SK-N-SH (cell line): ENCODE measurements around the gene APOBEC3H. TPM values are rescaled to one million over a fixed set of nuclear protein-coding genes. Genes with fewer than 3 reads are reported as not detected.
"Not testable (repeated sequence)": the region's sequence is repeated elsewhere in the genome, so short reads cannot be mapped to it uniquely, and the experiment has no call there.

Experiments
- CTCF ChIA-PET: fragments of 300-600, 350-600 bp; formaldehyde crosslinking; extraction: SDS; loops from one replicate; lab custom pipeline; 2021; lab: Yijun Ruan, JAX
- POLR2A ChIA-PET: fragments of 350-600 bp; sonication (Branson Sonifier 250); formaldehyde crosslinking; extraction: SDS; loops from one replicate; lab custom pipeline; 2020; ENCODE audit warnings: antibody characterized with exemption, inconsistent platforms; lab: Yijun Ruan, JAX
- DNase-seq: peaks from one replicate; pipeline ENCODE4 v3.0.0; 2012
- H2AFZ ChIP-seq: fragments of 200-600 bp; sonication (generic); 2 replicates; pipeline ENCODE4 v1.8.1; 2016; ENCODE audit warnings: antibody characterized with exemption, mild to moderate bottlenecking, low read depth
- H3F3A ChIP-seq: fragments of 200-600 bp; sonication (generic); replicated peaks from 2 replicates; pipeline ENCODE3; 2016; ENCODE audit warnings: antibody characterized with exemption, mild to moderate bottlenecking; ENCODE audit not compliant: insufficient read depth
- H3K27ac ChIP-seq, 2 experiments: fragments of 200-500 bp in 1 of 2; fragments of 200-600 bp in 1 of 2; sonication (Bioruptor generic) in 1 of 2; sonication (generic), shearing (Covaris generic) in 1 of 2; 2 replicates each; pipeline versions ENCODE4 v1.5.1 to v1.6.1; 2014 to 2016; ENCODE audit warnings: low read depth in 2 of 2, inconsistent platforms in 1 of 2, low read length in 1 of 2, mild to moderate bottlenecking in 1 of 2, mixed read lengths in 1 of 2
- H3K27me3 ChIP-seq: fragments of 200-600 bp; sonication (generic), shearing (Covaris generic); 2 replicates; pipeline ENCODE4 v1.6.1; 2016; ENCODE audit warnings: mixed run types; ENCODE audit not compliant: insufficient read depth
- H3K36me3 ChIP-seq, 2 experiments: fragments of 200-500 bp in 1 of 2; fragments of 200-600 bp in 1 of 2; sonication (Bioruptor generic) in 1 of 2; sonication (generic) in 1 of 2; replicated peaks in 1 of 2; 2 replicates each; pipeline versions ENCODE3 to v1.5.1; 2014 to 2016; ENCODE audit warnings: low read length in 1 of 2, mild to moderate bottlenecking in 1 of 2; ENCODE audit not compliant: insufficient read depth in 2 of 2, control insufficient read depth in 1 of 2
- H3K4me1 ChIP-seq, 2 experiments: fragments of 200-500 bp in 1 of 2; fragments of 200-600 bp in 1 of 2; sonication (Bioruptor generic) in 1 of 2; sonication (generic), shearing (Covaris generic) in 1 of 2; 2 replicates each; pipeline versions ENCODE4 v1.5.1 to v1.6.1; 2014 to 2016; ENCODE audit warnings: low read depth in 1 of 2, low read length in 1 of 2, mixed run types in 1 of 2; ENCODE audit not compliant: insufficient read depth in 2 of 2, control insufficient read depth in 1 of 2
- H3K4me2 ChIP-seq: fragments of 200-600 bp; sonication (generic), shearing (Covaris generic); 2 replicates; pipeline ENCODE4 v1.6.1; 2017; ENCODE audit warnings: mixed run types
- H3K4me3 ChIP-seq, 2 experiments: fragments of 200-500 bp in 1 of 2; fragments of 200-600 bp in 1 of 2; sonication (Bioruptor generic) in 1 of 2; sonication (generic), shearing (Covaris generic) in 1 of 2; 2 replicates each; pipeline versions ENCODE4 v1.5.1 to v1.8.1; 2014 to 2016; ENCODE audit warnings: low read depth in 2 of 2, inconsistent platforms in 1 of 2, low read length in 1 of 2, mild to moderate bottlenecking in 1 of 2, mixed read lengths in 1 of 2, moderate library complexity in 1 of 2
- H3K79me2 ChIP-seq: fragments of 200-600 bp; sonication (generic); 2 replicates; pipeline ENCODE4 v1.8.1; 2017; ENCODE audit warnings: mild to moderate bottlenecking; ENCODE audit not compliant: insufficient read depth
- H3K9ac ChIP-seq: fragments of 200-600 bp; sonication (generic); 2 replicates; pipeline ENCODE4 v1.6.1; 2017; ENCODE audit warnings: mixed run types
- H3K9me2 ChIP-seq: fragments of 200-600 bp; sonication (generic); 2 replicates; pipeline ENCODE4 v1.6.1; 2017; ENCODE audit warnings: mixed run types
- H3K9me3 ChIP-seq: fragments of 200-600 bp; sonication (generic); 2 replicates; pipeline ENCODE4 v1.6.1; 2017; ENCODE audit warnings: mixed run types, mild to moderate bottlenecking, moderate library complexity
- H4K20me1 ChIP-seq: fragments of 200-600 bp; sonication (generic); 2 replicates; pipeline ENCODE4 v1.6.1; 2017; ENCODE audit warnings: mild to moderate bottlenecking, mixed run types; ENCODE audit not compliant: insufficient read depth
- CHD2 ChIP-seq: fragments of 150-350 bp; IDR thresholded peaks from 2 replicates; pipeline ENCODE4 v1.6.1; 2018; ENCODE audit warnings: low read length; ENCODE audit not compliant: partially characterized antibody
- ELF1 ChIP-seq: IDR thresholded peaks from 2 replicates; pipeline ENCODE4 v1.4.0; 2012
- EZH2phosphoT487 ChIP-seq: fragments of 200-600 bp; sonication (generic); IDR thresholded peaks from 2 replicates; pipeline ENCODE4 v1.6.1; 2017; ENCODE audit warnings: low read depth, mixed run types, mild to moderate bottlenecking, antibody characterized with exemption, moderate library complexity, borderline replicate concordance
- FOSL2 ChIP-seq: IDR thresholded peaks from 2 replicates; pipeline ENCODE4 v1.4.0; 2012; ENCODE audit warnings: low read depth, mild to moderate bottlenecking, moderate library complexity, borderline replicate concordance
- FOXM1 ChIP-seq: IDR thresholded peaks from 2 replicates; pipeline ENCODE4 v1.4.0; 2012; ENCODE audit warnings: low read depth, mild to moderate bottlenecking
- MEF2A ChIP-seq: IDR thresholded peaks from 2 replicates; pipeline ENCODE4 v1.4.0; 2012; ENCODE audit warnings: low read depth, borderline replicate concordance
- MXI1 ChIP-seq: IDR thresholded peaks from 2 replicates; pipeline ENCODE4 v1.6.1; 2012; ENCODE audit warnings: mild to moderate bottlenecking, low read depth, low read length, improper control_type of control experiment
- POLR2AphosphoS5 ChIP-seq: IDR thresholded peaks from 2 replicates; pipeline ENCODE4 v1.6.1; 2012; ENCODE audit warnings: low read depth, low read length
- RFX5 ChIP-seq: IDR thresholded peaks from 2 replicates; pipeline ENCODE4 v1.6.1; 2012; ENCODE audit warnings: mild to moderate bottlenecking, improper control_type of control experiment, low read length
- RXRA ChIP-seq: IDR thresholded peaks from 2 replicates; pipeline ENCODE4 v1.4.0; 2012; ENCODE audit warnings: low read depth, mild to moderate bottlenecking, borderline replicate concordance
- SMC3 ChIP-seq: IDR thresholded peaks from 2 replicates; pipeline ENCODE4 v1.6.1; 2012; ENCODE audit warnings: low read depth, low read length, improper control_type of control experiment
- TCF12 ChIP-seq: IDR thresholded peaks from 2 replicates; pipeline ENCODE4 v1.4.0; 2012
- TEAD4 ChIP-seq: IDR thresholded peaks from 2 replicates; pipeline ENCODE4 v1.4.0; 2012; ENCODE audit warnings: mild to moderate bottlenecking, borderline replicate concordance; ENCODE audit not compliant: insufficient read depth
- YY1 ChIP-seq: IDR thresholded peaks from 2 replicates; pipeline ENCODE4 v1.4.0; 2012; ENCODE audit warnings: low read depth, mild to moderate bottlenecking
- WGBS: methylation state at CpG from one replicate; pipeline ENCODE4 v1.1.6; 2017; ENCODE audit warnings: low lambda C conversion rate; 5-methylcytosine and 5-hydroxymethylcytosine counted together
- polyA plus RNA-seq, 3 experiments: library from polyadenylated mRNA; depleted of rRNA; stranded (reverse); fragments of >200 nt; gene quantifications; 2 replicates each; pipeline ENCODE4 v1.2.3, GENCODE V29; 2012
- TF ChIP-seq, protein P1 (sequence below): fragments of 150-350 bp; IDR thresholded peaks from 2 replicates; pipeline ENCODE4 v1.6.1; 2017; ENCODE audit warnings: antibody characterized with exemption, low read length, low read depth, borderline replicate concordance
- TF ChIP-seq, protein P2 (sequence below): IDR thresholded peaks from 2 replicates; pipeline ENCODE4 v1.4.0; 2012; ENCODE audit warnings: low read depth, borderline replicate concordance
- TF ChIP-seq, protein P3 (sequence below): IDR thresholded peaks from 2 replicates; pipeline ENCODE4; 2012
- TF ChIP-seq, protein P4 (sequence below): IDR thresholded peaks from 2 replicates; pipeline ENCODE4 v1.4.0; 2012; ENCODE audit warnings: low read depth
- TF ChIP-seq, protein P5 (sequence below): fragments of 200-600 bp; sonication (generic); IDR thresholded peaks from 2 replicates; pipeline ENCODE4 v1.6.1; 2017; ENCODE audit warnings: antibody characterized with exemption, mild to moderate bottlenecking, moderate library complexity

APOBEC3H gene
- polyA plus RNA-seq, 1 of the 3 experiments (the other 2 are of a cell fraction): 0.18 TPM

DNA sequence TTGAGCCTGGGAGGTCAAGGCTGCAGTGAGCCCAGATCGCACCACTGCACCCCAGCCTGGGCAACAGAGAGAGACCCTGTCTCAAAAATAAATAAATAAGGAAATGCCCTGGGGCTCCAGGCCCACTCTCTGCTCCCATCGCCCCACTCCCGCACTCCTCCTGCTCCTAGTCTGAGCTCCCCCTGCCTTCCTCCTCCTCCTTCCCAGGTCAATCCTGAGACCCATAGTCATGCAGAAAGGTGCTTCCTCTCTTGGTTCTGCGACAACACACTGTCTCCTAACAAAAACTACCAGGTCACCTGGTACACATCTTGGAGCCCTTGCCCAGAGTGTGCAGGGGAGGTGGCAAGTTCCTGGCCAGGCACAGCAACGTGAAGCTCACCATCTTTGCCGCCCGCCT, 26.9 kb upstream of the APOBEC3H start:
- no peaks in the 10 kb centered on the region for H3K36me3 ChIP-seq
- no peak overlapping the region for H3K9ac ChIP-seq
- no peaks in the 10 kb centered on the region for H3K4me1 ChIP-seq
- TF ChIP-seq YY1 (no peak), ELF1 (no peak), MEF2A (no peak), MXI1 (no peak), EZH2phosphoT487 (no peak)
- TF ChIP-seq, protein P1, sequence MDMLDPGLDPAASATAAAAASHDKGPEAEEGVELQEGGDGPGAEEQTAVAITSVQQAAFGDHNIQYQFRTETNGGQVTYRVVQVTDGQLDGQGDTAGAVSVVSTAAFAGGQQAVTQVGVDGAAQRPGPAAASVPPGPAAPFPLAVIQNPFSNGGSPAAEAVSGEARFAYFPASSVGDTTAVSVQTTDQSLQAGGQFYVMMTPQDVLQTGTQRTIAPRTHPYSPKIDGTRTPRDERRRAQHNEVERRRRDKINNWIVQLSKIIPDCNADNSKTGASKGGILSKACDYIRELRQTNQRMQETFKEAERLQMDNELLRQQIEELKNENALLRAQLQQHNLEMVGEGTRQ: no peak
- TF ChIP-seq, protein P2, sequence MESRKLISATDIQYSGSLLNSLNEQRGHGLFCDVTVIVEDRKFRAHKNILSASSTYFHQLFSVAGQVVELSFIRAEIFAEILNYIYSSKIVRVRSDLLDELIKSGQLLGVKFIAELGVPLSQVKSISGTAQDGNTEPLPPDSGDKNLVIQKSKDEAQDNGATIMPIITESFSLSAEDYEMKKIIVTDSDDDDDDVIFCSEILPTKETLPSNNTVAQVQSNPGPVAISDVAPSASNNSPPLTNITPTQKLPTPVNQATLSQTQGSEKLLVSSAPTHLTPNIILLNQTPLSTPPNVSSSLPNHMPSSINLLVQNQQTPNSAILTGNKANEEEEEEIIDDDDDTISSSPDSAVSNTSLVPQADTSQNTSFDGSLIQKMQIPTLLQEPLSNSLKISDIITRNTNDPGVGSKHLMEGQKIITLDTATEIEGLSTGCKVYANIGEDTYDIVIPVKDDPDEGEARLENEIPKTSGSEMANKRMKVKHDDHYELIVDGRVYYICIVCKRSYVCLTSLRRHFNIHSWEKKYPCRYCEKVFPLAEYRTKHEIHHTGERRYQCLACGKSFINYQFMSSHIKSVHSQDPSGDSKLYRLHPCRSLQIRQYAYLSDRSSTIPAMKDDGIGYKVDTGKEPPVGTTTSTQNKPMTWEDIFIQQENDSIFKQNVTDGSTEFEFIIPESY: no peak
- TF ChIP-seq, all 33 proteins: peak for 0
- H3K27ac ChIP-seq: no peak overlapping the region
- 83% methylated on average over 3 of the region's 7 CpGs for WGBS
- POLR2A ChIA-PET: no interaction called here
- no peaks in the 10 kb centered on the region for H3K9me3 ChIP-seq
- CTCF ChIA-PET: no interaction called here
- no peaks in the 10 kb centered on the region for H3K79me2 ChIP-seq
- no peaks in the 10 kb centered on the region for H3K9me2 ChIP-seq
- no peaks in the 10 kb centered on the region for H4K20me1 ChIP-seq
- H2AFZ ChIP-seq: no peak overlapping the region
- H3K4me2 ChIP-seq: no peak overlapping the region
- H3K27me3 ChIP-seq: no peaks in the 10 kb centered on the region
- H3K4me3 ChIP-seq: no peak overlapping the region
- DNase-seq: no peak
- no peaks in the 10 kb centered on the region for H3F3A ChIP-seq

DNA sequence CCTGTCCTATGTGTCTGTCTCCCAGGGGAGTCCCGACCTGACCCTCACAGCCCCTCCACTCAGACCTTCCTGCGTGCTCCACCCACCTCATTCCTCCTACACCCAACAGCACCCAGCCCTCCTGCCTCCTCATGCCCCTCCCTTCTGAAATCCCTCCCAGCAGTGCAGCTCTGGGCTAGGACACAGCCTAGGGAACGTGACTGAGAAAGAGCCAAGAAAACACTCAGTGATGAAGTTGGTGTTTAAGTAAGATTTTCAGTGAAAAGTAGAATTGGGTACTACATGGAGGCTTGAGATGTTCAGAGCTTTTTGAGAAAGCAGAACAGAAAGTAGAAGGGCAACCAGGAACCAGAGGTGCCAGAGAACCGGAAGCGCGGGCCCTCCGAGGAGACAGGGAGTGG, 24.5 kb upstream of the APOBEC3H start:
- H3K36me3 ChIP-seq, H3K4me2 ChIP-seq, H3K4me1 ChIP-seq, H3K9me3 ChIP-seq, H3K79me2 ChIP-seq, H3K9me2 ChIP-seq, DNase-seq, H3K4me3 ChIP-seq, H3K27me3 ChIP-seq, H2AFZ ChIP-seq, POLR2A ChIA-PET, H3K27ac ChIP-seq, CTCF ChIA-PET, H3K9ac ChIP-seq, H3F3A ChIP-seq, H4K20me1 ChIP-seq: not testable (repeated sequence)
- WGBS: 67% methylated on average over 6 of the region's 7 CpGs

DNA sequence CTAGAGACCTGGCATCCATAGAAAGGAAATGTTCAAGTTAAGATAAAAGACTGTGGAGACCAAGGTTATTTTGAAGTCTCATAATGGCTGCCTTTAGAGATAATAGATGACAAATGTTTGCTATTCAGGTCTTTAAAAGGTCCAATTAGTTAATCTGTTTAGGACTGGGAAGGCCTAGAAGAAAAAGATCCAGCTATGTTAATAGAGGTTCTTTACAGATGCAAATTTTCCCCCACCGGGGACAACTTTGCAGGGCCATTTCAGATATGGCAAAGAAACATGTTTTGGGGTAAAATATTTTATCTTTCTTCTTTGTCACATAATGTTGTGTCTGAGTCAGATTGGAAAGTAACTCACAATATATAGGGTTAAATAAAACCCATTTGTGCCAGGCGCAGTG, 23.1 kb upstream of the APOBEC3H start:
- H3K9ac ChIP-seq: no peak overlapping the region
- H3K36me3 ChIP-seq: no peaks in the 10 kb centered on the region
- no peaks in the 10 kb centered on the region for H3K9me2 ChIP-seq
- H3K9me3 ChIP-seq: no peaks in the 10 kb centered on the region
- no peaks in the 10 kb centered on the region for H4K20me1 ChIP-seq
- H3K4me2 ChIP-seq: no peak overlapping the region
- H3K27me3 ChIP-seq: no peaks in the 10 kb centered on the region
- ChIA-PET POLR2A (no interaction called here), CTCF (no interaction called here)
- 50% methylated on average over 2 of the region's 2 CpGs for whole genome bisulfite sequencing
- H3K79me2 ChIP-seq: no peaks in the 10 kb centered on the region
- H3K4me1 ChIP-seq: no peaks in the 10 kb centered on the region; a peak in 1 of 4 replicates
- no peak for DNase-seq
- H3K4me3 ChIP-seq: no peak overlapping the region
- H3K27ac ChIP-seq: no peak overlapping the region
- no peaks in the 10 kb centered on the region for H3F3A ChIP-seq
- no peak overlapping the region for H2AFZ ChIP-seq
- TF ChIP-seq TCF12: no peak
- no peak for TF ChIP-seq FOXM1
- TF ChIP-seq, protein P3, sequence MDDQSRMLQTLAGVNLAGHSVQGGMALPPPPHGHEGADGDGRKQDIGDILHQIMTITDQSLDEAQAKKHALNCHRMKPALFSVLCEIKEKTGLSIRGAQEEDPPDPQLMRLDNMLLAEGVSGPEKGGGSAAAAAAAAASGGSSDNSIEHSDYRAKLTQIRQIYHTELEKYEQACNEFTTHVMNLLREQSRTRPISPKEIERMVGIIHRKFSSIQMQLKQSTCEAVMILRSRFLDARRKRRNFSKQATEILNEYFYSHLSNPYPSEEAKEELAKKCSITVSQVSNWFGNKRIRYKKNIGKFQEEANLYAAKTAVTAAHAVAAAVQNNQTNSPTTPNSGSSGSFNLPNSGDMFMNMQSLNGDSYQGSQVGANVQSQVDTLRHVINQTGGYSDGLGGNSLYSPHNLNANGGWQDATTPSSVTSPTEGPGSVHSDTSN: no peak
- no peak for TF ChIP-seq FOSL2
- TF ChIP-seq, protein P4, sequence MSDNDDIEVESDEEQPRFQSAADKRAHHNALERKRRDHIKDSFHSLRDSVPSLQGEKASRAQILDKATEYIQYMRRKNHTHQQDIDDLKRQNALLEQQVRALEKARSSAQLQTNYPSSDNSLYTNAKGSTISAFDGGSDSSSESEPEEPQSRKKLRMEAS: no peak
- TF ChIP-seq RFX5: no peak
- TF ChIP-seq POLR2AphosphoS5: no peak
- no peak for TF ChIP-seq CHD2
- no peak for TF ChIP-seq MEF2A
- TF ChIP-seq RXRA: no peak
- TF ChIP-seq TEAD4: no peak
- TF ChIP-seq, protein P5, sequence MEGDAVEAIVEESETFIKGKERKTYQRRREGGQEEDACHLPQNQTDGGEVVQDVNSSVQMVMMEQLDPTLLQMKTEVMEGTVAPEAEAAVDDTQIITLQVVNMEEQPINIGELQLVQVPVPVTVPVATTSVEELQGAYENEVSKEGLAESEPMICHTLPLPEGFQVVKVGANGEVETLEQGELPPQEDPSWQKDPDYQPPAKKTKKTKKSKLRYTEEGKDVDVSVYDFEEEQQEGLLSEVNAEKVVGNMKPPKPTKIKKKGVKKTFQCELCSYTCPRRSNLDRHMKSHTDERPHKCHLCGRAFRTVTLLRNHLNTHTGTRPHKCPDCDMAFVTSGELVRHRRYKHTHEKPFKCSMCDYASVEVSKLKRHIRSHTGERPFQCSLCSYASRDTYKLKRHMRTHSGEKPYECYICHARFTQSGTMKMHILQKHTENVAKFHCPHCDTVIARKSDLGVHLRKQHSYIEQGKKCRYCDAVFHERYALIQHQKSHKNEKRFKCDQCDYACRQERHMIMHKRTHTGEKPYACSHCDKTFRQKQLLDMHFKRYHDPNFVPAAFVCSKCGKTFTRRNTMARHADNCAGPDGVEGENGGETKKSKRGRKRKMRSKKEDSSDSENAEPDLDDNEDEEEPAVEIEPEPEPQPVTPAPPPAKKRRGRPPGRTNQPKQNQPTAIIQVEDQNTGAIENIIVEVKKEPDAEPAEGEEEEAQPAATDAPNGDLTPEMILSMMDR: no peak
- no peak for TF ChIP-seq SMC3
